HG02763 (cell line): ENCODE results near the gene C11orf58.
A peak's percentile ranks its signal among the peaks of the same experiment; 100 is the strongest.

Experiments
- ATAC-seq: cut with Tn5 transposase; IDR thresholded peaks from one replicate; pipeline ENCODE4 v1.9.1; 2021; ENCODE audit warnings: mild to moderate bottlenecking, moderate library complexity; ENCODE audit not compliant: unreplicated experiment

C11orf58 gene

DNA sequence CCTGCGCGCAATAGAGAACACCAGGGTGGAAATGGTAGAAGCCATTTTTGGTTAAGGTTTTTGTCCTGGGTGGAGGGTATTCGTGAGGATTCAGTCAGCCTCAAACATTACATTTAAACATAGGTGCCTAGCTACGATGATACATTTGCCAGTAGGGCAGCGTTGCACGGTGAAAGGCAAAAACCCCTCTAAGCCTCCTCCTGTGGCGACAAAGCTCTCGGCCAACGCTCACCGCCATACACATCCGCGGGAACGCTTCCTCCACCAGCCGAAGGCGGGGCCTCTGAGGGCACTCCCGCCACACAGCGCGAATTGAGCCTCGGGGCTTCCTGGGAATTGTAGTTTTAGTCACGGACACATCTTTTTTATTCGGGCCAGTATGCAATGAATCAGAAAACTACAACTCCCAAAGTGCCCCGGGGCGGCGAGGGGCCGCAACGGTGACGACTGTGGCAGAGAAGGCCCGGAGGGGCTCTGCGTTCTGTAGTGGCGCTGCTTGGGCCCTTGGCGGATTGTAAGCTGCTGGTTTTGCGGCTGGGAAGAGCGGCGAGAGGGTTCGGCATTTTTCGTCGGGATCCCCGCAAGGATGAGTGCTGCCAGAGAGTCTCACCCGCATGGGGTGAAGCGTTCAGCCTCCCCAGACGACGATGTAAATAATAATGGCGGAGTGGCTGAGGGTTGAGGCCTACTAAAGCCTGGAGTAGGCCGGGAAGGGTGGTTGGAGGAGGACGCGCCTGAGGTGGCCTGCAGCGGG is at the start of gene C11orf58:
Gene C11orf58 (plus strand): TSS at position 455 of the 754 bp plus-strand sequence. CDS start 132 bp downstream, at position 587.
- peak; percentile 99 for ATAC-seq

GRCh38 chr11:16690086-16690485 is 48.4 kb upstream of the C11orf58 start:
- no peak for ATAC-seq

GRCh38 chr11:16703795-16704194 is 34.7 kb upstream of the C11orf58 start:
- no peak for ATAC-seq

DNA sequence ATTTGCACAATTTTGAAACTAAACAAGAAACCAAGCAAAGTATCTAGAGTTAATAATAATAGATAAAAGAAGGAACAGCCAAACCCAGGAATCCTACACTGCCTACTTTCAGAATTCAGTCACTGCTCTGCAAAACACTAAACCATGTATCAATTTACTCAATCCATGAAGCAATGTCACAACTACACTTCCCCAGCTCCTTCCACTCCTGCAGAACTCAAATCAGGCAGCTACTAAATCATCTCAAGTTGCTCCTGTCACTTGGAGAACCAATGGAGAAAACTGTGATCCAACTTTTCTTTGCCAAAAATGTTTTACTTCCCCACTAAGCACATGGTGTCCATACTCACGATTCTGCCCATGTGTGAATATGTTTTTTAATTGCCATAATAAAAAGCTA is 24.9 kb upstream of the C11orf58 start:
- ATAC-seq = no peak

- ATAC-seq = no peak
These were observed 15.7 kb upstream of the C11orf58 start for GRCh38 chr11:16722581-16723344.

GRCh38 chr11:16727806-16728205 is 10.6 kb upstream of the C11orf58 start:
- ATAC-seq = no peak

DNA sequence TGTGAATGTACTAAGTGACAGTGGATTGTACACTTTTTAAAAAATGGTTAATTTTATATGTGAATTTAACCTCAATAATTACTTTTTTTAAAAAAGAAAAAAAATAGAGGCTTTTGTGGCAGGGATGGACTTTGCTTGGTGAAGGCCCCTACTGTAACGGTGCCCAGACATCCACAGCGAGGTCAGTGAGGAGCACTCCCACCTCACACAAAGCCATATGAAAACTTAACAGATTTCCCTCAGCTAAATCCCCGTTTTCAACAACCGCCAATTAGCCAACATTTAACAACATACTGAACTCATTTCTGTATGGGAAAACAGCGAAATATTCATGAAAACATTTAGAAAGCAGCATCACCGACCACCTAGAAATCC is 642 bp upstream of the C11orf58 start:
- ATAC-seq = peak; percentile 9

DNA sequence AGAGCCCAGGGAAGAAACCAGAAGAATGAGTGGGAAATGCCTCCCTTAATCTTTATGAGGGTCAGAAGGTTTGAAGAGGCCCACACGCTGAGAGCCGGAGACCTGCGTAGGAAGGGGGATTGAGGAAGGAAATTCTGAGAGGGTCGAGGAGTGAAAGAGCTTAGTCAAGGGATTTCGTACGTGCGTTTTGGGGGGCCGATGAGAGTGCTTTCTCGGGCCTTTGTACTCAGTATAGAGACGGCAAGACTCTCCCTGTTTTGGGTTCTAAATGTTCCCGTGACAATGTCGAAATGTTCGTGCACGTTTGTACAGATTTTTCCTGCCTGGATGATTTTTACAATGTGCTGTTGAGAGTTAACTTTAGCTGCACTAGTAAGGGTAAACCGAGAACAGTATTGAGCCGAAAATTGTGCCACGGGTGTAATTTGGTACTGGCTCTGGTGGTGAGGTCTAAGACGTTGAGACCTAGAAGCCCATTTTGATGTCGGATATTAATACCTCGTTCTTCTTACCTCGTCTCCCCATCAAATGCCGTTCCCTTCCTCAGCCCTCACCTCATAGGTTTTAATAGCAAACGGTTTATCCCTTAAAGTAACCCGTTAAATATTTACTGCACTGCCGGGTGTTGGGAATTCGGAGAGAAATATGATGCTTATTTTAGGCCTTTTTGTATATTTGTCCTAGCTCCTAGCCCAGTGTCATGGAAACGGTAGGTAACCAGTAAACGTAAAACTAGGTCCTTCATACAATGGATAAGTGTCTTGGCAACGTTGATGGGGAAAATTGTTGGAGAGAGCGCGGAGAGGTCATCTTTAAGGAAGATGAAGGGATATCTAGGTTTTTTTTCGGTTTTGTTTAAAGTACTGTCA is 734 bp downstream of the C11orf58 start:
- ATAC-seq = no peak

DNA sequence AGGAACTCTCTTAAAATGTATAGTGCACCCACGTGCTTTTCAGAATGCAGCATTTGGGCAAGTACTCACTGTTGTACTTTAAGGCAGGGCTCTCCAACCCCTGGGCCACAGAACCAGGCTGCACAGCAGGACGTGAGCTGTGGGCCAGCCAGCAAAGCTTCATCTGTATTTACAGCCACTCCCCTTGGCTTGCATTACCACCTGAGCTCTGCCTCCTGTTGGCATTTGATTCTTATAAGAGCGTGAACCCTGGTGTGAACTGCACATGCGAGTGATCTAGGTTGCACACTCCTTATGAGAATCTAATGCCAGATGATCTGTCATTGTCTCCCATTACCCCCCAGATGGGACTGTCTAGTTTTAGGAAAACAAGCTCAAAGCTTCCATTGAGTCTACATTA is 3.0 kb downstream of the C11orf58 start:
- no peak for ATAC-seq

DNA sequence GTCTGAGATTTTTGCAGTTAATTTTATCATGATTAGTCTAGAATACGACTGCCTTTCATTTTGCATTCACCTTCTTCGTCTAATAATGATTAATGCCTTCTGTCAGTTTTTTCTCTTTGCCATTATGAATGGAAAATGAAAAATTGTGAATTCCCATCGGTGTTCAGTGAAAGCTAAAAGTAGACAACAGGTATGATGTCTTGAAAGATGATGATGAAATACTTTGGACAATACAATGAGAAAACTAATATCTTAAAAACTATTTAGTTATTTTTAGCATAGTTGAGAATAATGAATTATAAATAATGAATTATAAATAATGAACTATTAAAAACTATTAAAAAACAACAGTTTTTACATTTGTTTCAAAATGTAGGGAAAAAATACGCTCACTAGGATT is 5.0 kb downstream of the C11orf58 start:
- ATAC-seq = no peak

GRCh38 chr11:16744128-16744725 is 5.8 kb downstream of the C11orf58 start:
- ATAC-seq = no peak

DNA sequence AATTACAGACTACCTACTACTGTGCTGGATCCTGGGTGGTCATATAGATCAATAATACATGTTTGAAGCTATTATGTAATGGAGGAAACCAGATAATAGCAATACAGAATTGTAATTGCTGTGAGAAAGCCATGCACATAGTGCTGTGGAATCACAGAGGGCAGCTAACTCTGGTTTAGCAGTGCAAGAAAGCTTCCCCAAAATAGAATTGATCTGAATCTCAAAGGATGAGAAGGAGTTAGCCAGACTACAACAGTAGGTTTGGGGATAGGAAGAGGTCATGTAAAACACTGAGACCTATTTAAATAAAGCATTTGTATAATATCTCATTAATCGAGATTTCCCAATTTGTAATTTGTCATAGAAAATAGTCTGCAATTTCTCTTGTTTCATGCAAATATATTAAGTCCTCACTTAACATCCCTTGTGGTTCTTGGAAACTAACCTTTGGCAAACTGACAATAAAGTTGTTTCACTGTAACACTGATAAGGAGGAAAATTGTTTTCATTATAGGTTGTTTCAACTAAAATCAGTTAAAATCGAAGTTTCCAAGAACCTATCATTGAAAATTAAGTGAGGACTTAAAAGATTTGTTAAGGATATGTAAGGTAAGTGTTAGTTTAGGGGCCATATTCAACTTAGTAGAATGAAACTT is 7.6 kb downstream of the C11orf58 start:
- no peak for ATAC-seq

DNA sequence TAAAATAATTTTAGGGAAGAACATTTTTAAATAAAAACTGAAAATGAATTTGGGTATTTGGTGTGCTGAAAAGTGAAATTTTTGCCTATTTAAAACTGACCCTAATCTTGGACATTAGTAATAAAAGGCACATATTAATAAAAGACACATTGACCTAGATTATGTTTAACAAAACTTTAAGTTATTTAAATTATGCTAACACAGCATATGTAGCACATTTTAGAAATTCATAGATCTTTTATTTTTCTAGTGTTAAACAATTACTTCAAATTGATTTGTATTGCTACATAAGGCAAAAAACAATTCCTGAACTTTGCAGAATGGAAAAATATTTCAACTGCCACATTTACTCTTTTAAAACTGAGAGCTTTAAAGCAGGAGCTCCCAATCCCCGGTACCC is 10.6 kb downstream of the C11orf58 start:
- ATAC-seq = no peak

DNA sequence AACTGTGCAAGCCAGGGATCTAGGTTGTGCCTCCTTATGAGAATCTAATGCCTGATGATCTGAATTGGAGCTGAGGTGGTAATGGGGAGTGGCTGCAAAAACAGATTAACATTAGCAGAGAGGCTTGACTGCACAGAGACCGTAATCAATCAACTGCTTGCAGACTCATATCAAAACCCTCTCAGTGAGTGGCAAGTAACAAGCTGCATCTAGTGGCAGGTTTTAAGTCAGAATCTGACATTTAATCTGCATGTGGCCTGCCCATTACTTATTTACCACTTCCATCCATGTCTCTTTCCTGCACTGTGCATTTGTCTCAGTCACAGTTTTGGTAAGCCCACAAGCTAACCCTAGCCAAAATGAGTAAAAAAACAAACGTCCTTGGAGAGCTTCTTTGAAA is 11.2 kb downstream of the C11orf58 start:
- ATAC-seq = no peak

DNA sequence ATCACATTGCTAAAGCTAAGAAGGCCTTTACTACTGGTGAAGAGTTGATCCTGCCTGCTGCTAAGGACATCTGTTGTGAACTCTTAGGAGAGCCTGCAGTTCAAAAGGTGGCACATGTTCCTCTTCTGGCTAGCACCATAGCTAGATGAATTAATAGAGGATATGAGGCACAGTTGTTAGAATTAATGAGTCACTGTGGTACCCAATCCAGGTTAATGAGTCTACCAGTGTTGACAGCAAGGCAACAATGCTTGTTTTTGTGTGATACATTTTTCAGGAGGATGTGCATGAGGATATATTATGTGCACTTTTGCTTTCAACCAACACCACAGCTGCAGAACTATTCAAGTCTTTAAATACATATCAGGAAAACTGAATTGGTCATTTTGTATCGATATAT is 12.0 kb downstream of the C11orf58 start:
- ATAC-seq = no peak

DNA sequence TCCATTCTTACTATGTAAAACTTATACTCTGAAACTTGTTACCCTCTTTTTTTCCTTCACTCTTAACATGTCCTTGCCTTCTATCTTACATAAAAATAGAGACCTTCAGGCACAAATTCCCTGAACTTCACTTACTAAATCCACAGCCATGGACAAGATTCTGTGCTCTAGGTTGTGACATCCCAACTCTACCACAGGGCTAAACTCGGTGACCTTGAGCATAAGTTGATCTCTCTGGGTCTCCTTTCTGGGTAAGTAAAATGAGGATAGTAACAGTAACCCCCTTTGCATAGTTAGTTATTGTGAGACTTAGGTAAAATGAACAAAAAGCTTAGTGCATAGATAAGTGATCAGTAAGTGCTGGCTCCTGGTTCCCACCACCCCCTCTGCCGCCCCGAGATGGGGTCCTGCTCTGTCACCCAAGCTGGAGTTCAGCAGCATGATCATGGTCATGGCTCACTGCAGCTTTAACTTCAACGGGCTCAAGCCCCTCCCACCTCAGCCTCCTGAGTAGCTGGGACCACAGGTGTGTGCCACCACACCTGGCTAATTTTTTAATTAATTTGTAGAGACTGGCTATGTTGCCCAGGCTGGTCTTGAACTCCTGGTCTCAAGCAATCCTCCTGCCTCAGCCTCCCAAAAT is 20.1 kb downstream of the C11orf58 start:
- ATAC-seq = no peak

DNA sequence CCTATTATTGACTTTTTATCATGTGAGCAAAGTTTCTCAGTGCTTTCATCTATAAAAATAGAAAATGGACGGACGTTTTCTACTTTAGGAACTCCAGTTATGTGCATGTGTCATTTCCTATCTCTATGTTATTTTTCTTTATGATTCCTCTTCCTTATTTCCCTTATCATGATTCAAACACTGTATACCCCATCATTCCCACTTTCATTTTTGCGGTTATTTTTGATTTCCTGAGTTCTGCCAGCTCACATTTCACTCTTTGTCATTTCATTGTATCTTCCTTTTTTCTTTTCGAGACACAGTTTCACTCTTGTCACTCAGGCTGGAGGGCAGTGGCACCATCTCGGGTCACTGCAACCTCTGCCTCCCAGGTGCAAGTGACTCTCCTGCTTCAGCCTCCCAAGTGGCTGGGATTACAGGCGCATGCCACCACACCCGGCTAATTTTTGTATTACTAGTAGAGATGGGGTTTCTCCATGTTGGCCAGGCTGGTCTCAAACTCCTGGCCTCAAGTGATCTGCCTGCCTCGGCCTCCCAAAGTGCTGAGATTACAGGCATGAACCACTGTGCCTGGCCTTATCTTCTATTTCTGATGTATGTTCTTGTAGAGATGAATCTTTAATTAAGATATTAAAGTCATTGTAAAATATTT is 21.5 kb downstream of the C11orf58 start:
- ATAC-seq = no peak

- no peak for ATAC-seq
These were observed 25.3 kb downstream of the C11orf58 start for GRCh38 chr11:16763746-16764145.

GRCh38 chr11:16764888-16765287 is 26.4 kb downstream of the C11orf58 start:
- no peak for ATAC-seq
